Prostate gland (tissue), 1 donor: Measurements from ENCODE around the gene CACFD1.

Experiments
- POLR2A ChIP-seq: fragments of 450-650 bp; IDR thresholded peaks from one replicate; pipeline ENCODE4 v1.6.1; 2016; ENCODE audit warnings: antibody characterized with exemption, mild to moderate bottlenecking
- POLR2AphosphoS5 ChIP-seq: sonication (generic); formaldehyde crosslinking; IDR thresholded peaks from one replicate; pipeline ENCODE4 v1.6.1; 2017; ENCODE audit warnings: antibody characterized with exemption

GRCh38 chr9:133456409-133456808, 3.4 kb upstream of the CACFD1 start:
- TF ChIP-seq POLR2A (no peak), POLR2AphosphoS5 (no peak)
